C4-2B (cell line): Measurements from ENCODE around the gene COG5.

Source experiments
- H3K27ac ChIP-seq: fragments of 450-650 bp; 2 replicates; pipeline ENCODE4 v1.5.1; 2017
- CTCF ChIP-seq: fragments of 450-650 bp; conservative IDR thresholded peaks from 2 replicates; pipeline ENCODE4 v1.5.1; 2017; ENCODE audit warnings: mild to moderate bottlenecking
- ZFX ChIP-seq: fragments of 450-650 bp; IDR thresholded peaks from 2 replicates; pipeline ENCODE4 v1.6.1; 2017

Gene COG5

GRCh38 chr7:107503687-107504086 is 60.0 kb downstream of the COG5 start:
- H3K27ac ChIP-seq: no peak overlapping the region
- no peak for TF ChIP-seq ZFX
- no peak for TF ChIP-seq CTCF

- TF ChIP-seq CTCF: no peak
- TF ChIP-seq ZFX: no peak
- H3K27ac ChIP-seq: no peak overlapping the region
Measured at GRCh38 chr7:107502797-107503196, 60.9 kb downstream of the COG5 start.

- H3K27ac ChIP-seq: no peak overlapping the region
- TF ChIP-seq CTCF (no peak), ZFX (no peak)
Measured at GRCh38 chr7:107502154-107502553, 61.6 kb downstream of the COG5 start.

DNA sequence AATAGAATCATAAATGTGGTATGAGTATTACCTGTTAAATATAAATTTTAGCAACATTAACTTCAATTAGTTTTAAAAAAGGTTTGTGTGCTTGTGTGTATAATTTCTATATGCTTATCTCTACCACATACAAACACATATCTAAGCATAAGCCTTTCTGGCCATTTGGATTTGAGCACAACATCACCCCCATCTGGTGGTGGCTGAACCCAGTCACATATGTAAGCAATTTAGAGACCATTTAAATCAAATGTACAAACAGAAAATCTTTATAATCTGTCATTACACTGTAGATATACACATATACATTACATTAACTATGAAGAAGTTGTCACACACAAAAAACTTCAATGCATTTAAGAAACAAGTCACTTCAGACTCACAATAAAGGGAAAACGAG is 62.1 kb downstream of the COG5 start:
- no peak overlapping the region for H3K27ac ChIP-seq
- TF ChIP-seq ZFX (no peak), CTCF (peak; percentile 80)

DNA sequence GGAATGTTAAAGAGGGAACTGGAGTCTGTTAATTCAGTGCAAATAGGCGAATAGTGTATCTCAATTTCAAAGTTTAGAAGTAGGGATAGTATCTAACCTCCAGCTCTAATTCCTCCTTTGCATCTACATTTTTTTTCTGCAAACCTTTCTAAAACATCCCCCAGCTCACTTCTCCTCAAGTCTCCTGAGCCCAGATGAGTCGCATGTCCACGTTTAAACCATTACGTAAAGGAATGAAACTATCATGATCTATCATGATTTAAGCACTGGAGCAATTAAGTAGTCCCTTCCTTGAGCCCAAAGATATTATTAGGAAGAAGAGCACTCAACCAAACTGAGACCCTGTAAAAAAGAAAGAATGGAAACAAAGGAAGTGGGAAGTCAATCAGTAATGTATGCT is 64.0 kb downstream of the COG5 start:
- no peak for TF ChIP-seq CTCF
- no peak for TF ChIP-seq ZFX

GRCh38 chr7:107495516-107495915 is 68.2 kb downstream of the COG5 start:
- TF ChIP-seq CTCF: no peak
- no peak for TF ChIP-seq ZFX
- H3K27ac ChIP-seq: no peak overlapping the region

More for the DNA sequence above, 64.0 kb downstream of the COG5 start:
- H3K27ac ChIP-seq: no peak overlapping the region

DNA sequence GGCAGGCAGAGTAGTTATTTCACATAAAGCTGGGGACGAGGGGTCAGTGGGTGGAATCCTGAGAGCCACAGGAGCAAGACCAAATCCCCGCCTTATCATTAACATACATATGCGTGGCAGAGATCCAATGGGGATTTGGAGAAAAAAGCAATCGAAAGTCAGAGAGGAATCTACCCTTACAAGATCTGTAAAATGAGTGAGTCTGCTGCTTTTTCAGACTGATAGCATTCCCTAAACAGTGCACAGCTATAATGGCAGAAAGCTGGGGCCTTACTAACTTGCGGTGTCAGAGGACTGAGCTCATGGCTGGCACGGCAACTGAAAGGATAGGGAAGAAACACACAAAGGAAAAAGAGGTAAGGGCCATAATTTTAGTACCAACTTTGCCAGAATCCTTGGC is 68.8 kb downstream of the COG5 start:
- peak overlapping the region; percentile 14; the same call in 1 of the 2 replicates for H3K27ac ChIP-seq
- TF ChIP-seq CTCF: no peak
- TF ChIP-seq ZFX: no peak
